Left ventricle myocardium inferior (tissue), 1 donor: ENCODE data around the gene SLC35G1. TPM values are rescaled to one million over a fixed set of nuclear protein-coding genes. Genes with fewer than 3 reads are reported as not detected.

Source experiments
- DNase-seq: peaks from one replicate; pipeline ENCODE4 v3.0.0-alpha.2; 2020
- H3K27ac ChIP-seq: fragments of 200-600 bp; replicated peaks from 2 replicates; pipeline ENCODE4 v1.8.0; 2021
- H3K27me3 ChIP-seq: fragments of 200-600 bp; 2 replicates; pipeline ENCODE4 v1.8.0; 2021; ENCODE audit warnings: low read depth
- H3K36me3 ChIP-seq: fragments of 200-600 bp; 2 replicates; pipeline ENCODE4 v1.8.0; 2021
- H3K4me1 ChIP-seq: fragments of 200-600 bp; 2 replicates; pipeline ENCODE4 v1.8.0; 2021
- H3K4me3 ChIP-seq: fragments of 200-600 bp; 2 replicates; pipeline ENCODE4 v1.8.0; 2021; ENCODE audit warnings: mild to moderate bottlenecking, moderate library complexity
- H3K9me3 ChIP-seq: fragments of 200-600 bp; replicated peaks from 2 replicates; pipeline ENCODE4 v1.8.0; 2021
- intact Hi-C: fragments of 100-400 bp; cut with micrococcal nuclease; formaldehyde crosslinking; loops from one replicate; pipeline ENCODE4 v1.11.0; 2022
- total RNA-seq: library from RNA; stranded (reverse); fragmentation: NEBNext Ultra II Directional; extraction: Animal tissue kit (Norgen Biotek cat#: 25700); gene quantifications from one replicate; pipeline ENCODE4 v1.2.1, GENCODE V29; 2021
- TF ChIP-seq, protein P1 (sequence below): fragments of 200-600 bp; IDR thresholded peaks from 2 replicates; pipeline ENCODE4 v1.8.0; 2021; ENCODE audit warnings: antibody characterized with exemption, mild to moderate bottlenecking, borderline replicate concordance
- donor health status: DM: no; HTN: yes; CAD: no; lungs with severe emphysema.

Gene SLC35G1
- total RNA-seq, 1 donor from 2014 or later = 2.3 TPM

GRCh38 chr10:93907059-93907458, 13.3 kb downstream of the SLC35G1 start:
- Histone ChIP-seq H3K27me3 (no peaks in the 10 kb centered on the region), H3K27ac (no peak overlapping the region), H3K4me3 (no peak overlapping the region), H3K4me1 (no peaks in the 10 kb centered on the region), H3K9me3 (no peaks in the 10 kb centered on the region), H3K36me3 (peaks cover 22% of the 10 kb centered on the region)
- intact Hi-C loops = no loop called here
- TF ChIP-seq, protein P1, sequence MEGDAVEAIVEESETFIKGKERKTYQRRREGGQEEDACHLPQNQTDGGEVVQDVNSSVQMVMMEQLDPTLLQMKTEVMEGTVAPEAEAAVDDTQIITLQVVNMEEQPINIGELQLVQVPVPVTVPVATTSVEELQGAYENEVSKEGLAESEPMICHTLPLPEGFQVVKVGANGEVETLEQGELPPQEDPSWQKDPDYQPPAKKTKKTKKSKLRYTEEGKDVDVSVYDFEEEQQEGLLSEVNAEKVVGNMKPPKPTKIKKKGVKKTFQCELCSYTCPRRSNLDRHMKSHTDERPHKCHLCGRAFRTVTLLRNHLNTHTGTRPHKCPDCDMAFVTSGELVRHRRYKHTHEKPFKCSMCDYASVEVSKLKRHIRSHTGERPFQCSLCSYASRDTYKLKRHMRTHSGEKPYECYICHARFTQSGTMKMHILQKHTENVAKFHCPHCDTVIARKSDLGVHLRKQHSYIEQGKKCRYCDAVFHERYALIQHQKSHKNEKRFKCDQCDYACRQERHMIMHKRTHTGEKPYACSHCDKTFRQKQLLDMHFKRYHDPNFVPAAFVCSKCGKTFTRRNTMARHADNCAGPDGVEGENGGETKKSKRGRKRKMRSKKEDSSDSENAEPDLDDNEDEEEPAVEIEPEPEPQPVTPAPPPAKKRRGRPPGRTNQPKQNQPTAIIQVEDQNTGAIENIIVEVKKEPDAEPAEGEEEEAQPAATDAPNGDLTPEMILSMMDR = no peak
- no peak for DNase-seq

DNA sequence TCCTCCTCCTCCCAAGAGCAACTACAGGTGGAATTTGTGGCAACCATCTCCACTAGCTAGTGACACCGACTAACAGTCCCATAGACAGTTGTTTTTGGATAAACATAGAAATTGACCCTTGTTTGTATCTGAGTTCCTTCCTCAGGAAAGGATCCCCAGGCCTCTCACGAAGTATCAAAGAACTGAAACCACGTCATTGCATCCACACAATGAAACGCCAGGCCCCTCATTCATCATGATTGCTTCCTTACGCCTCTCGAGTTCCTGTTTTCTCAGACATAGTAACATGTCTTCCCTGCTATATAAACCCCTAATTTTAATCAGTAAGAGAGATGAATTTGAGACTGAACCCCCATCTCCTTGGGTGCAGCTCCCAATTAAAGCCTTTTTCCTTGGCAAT, 18.1 kb downstream of the SLC35G1 start:
- Histone ChIP-seq H3K27ac (no peak overlapping the region), H3K36me3 (peaks cover 17% of the 10 kb centered on the region), H3K4me3 (no peak overlapping the region), H3K9me3 (no peaks in the 10 kb centered on the region), H3K4me1 (peaks cover 5% of the 10 kb centered on the region), H3K27me3 (no peaks in the 10 kb centered on the region)
- DNase-seq = no peak
- TF ChIP-seq, protein P1 = no peak
- intact Hi-C loops = no loop called here

GRCh38 chr10:93912444-93912843, 18.7 kb downstream of the SLC35G1 start:
- TF ChIP-seq, protein P1 = no peak
- no peaks in the 10 kb centered on the region for H3K9me3 ChIP-seq
- no peak for DNase-seq
- H3K36me3 ChIP-seq = peaks cover 11% of the 10 kb centered on the region
- H3K4me3 ChIP-seq = no peak overlapping the region
- H3K27ac ChIP-seq = no peak overlapping the region
- peaks cover 11% of the 10 kb centered on the region for H3K4me1 ChIP-seq
- intact Hi-C loops = no loop called here
- no peaks in the 10 kb centered on the region for H3K27me3 ChIP-seq

- Histone ChIP-seq H3K27ac (no peak overlapping the region), H3K36me3 (peaks cover 3% of the 10 kb centered on the region), H3K4me1 (peaks cover 11% of the 10 kb centered on the region), H3K4me3 (no peak overlapping the region), H3K27me3 (no peaks in the 10 kb centered on the region), H3K9me3 (no peaks in the 10 kb centered on the region)
- intact Hi-C loops = no loop called here
- DNase-seq = no peak
- TF ChIP-seq, protein P1 = no peak
Observed at GRCh38 chr10:93913706-93914105, 19.9 kb downstream of the SLC35G1 start.

GRCh38 chr10:93915598-93915997, 21.8 kb downstream of the SLC35G1 start:
- intact Hi-C loops = loop anchor here (5.0 kb wide), 1 partner anchor 407 kb away; no protein-coding TSS in a partner anchor

More at GRCh38 chr10:93915598-93915997, 21.8 kb downstream of the SLC35G1 start:
- H3K9me3 ChIP-seq = no peaks in the 10 kb centered on the region
- DNase-seq = no peak
- no peaks in the 10 kb centered on the region for H3K36me3 ChIP-seq
- H3K27me3 ChIP-seq = no peaks in the 10 kb centered on the region
- H3K27ac ChIP-seq = no peak overlapping the region
- TF ChIP-seq, protein P1 = no peak
- H3K4me3 ChIP-seq = no peak overlapping the region
- peaks cover 11% of the 10 kb centered on the region for H3K4me1 ChIP-seq
